Right atrium auricular region (tissue), 2 donors: ENCODE data around the gene TMEM69. TPM values are rescaled to one million over a fixed set of nuclear protein-coding genes. Genes with fewer than 3 reads are reported as not detected.
A peak's percentile ranks its signal among the peaks of the same experiment; 100 is the strongest.
"Not testable (repeated sequence)": the region's sequence is repeated elsewhere in the genome, so short reads cannot be mapped to it uniquely, and the experiment has no call there.

Source experiments
- DNase-seq: peaks from one replicate; pipeline ENCODE4 v3.0.0-alpha.2; 2019; ENCODE audit warnings: low spot score
- H3K27ac ChIP-seq, 2 donors: fragments of 200-600 bp; sonication (generic); 1 replicate in 1 of 2; 2 replicates in 1 of 2; pipeline ENCODE4 v1.5.1; 2016 to 2019
- H3K27me3 ChIP-seq, 2 donors: fragments of 200-600 bp; sonication (generic); one replicate each; pipeline versions ENCODE4 v1.5.1 to v1.6.0; 2017 to 2019
- H3K36me3 ChIP-seq: fragments of 200-600 bp; sonication (generic); one replicate; pipeline ENCODE4 v1.5.1; 2016
- H3K4me1 ChIP-seq, 2 donors: fragments of 200-600 bp; sonication (generic); one replicate each; pipeline versions ENCODE4 v1.5.1 to v1.6.0; 2017 to 2019
- H3K4me3 ChIP-seq, 2 donors: fragments of 200-600 bp; sonication (generic); 1 replicate in 1 of 2; 2 replicates in 1 of 2; pipeline ENCODE4 v1.5.1; 2017 to 2019; ENCODE audit warnings: mild to moderate bottlenecking in 1 of 2, moderate library complexity in 1 of 2
- H3K9me3 ChIP-seq, 2 donors: fragments of 200-600 bp; sonication (generic); one replicate each; pipeline ENCODE4 v1.5.1; 2019
- CTCF ChIP-seq, 2 donors: fragments of 200-600 bp; sonication (generic); IDR thresholded peaks; one replicate each; pipeline ENCODE4 v1.5.1; 2019; ENCODE audit warnings: antibody characterized with exemption in 2 of 2
- total RNA-seq, 2 donors: library from RNA; depleted of rRNA; stranded (reverse); fragments of >200 nt; gene quantifications; one replicate each; pipeline ENCODE4 v1.1.0, GENCODE V29; 2016

Gene TMEM69
- total RNA-seq, 2 donors from 2014 or later = 27.7 to 38.2 TPM

DNA sequence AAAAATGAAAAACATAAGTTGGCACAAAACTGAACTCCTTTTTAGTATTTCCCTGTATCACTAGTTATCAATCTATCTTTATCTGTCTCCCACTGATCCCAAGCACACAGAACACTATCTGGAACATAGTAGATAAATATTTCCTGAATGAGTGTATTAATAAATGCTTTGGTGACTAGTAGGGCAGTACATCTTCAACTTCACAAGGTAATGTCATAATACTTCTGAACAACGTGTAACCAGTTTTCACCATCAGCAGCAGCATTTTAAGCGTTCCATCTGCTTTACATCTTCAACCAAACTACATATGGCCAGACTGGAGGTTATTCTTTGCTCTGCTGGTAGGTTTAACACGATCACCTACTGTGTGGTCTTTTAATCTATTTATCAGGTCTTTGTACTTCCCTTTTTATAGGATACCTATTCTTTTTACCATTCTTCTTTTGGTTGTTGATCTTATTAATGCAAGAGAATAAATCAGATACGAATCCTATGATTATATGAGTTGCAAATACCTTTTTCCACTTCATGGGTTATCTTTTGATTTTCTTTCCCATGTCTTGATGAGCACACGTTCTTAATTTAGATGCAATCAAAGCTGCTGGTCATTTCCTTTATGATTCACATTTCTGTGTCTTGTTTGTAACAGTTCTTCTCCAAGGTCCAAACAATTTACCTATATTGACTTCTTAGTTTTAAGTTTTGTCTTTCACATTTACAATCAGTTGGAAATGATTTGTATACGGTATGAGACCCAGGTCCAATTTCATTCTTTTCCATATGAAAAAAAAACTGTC, 17.9 kb upstream of the TMEM69 start:
- no peak for TF ChIP-seq CTCF (IDR thresholded peaks at IDR 0.05)
- peaks cover 0 to 68% of the 10 kb centered on the region in 2 donors for H3K4me1 ChIP-seq
- no peak overlapping the region for H3K4me3 ChIP-seq

DNA sequence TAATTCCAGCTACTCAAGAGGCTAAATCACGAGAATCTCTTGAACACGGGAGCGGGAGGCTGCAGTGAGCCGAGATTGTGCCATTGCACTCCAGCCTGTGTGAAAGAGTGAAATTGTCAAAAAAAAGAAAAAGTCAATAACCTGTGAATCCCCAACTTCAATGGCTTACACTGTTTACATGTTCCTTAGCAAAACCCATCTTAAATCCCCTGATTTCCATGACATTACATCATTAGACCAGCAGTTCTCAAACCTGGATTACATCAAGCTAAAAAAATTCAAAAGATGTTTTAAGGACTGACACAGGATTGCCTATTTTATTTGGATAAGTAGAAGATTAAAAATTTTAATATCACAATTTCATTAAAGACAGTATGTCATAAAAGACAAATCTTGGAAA, 14.0 kb upstream of the TMEM69 start:
- Histone ChIP-seq H3K4me1 (peaks cover 2 to 79% of the 10 kb centered on the region in 2 donors), H3K27ac (peak overlapping the region; percentile 20 to 41)

More for the DNA sequence above, 17.9 kb upstream of the TMEM69 start:
- H3K36me3 ChIP-seq = no peaks in the 10 kb centered on the region
- DNase-seq = no peak
- no peaks in the 10 kb centered on the region for H3K9me3 ChIP-seq
- no peaks in the 10 kb centered on the region for H3K27me3 ChIP-seq
- no peak overlapping the region for H3K27ac ChIP-seq

DNA sequence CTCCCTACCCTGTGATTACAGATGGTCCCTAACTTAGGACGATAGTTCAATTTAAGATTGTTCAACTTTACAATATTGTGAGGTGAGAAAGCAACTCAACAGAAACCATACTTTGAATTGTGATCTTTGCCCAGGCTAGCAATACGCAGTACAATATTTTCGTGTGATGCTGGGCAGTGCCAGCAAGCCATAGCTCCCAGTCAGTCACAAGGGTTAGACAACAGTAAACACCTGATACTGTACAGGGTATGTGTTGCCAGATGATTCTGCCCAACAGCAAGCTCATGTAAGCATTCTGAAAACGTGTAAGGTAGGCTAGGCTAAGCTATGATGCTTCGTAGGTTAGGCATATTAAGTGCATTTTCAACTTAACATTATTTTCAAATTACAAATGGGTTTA, 13.5 kb upstream of the TMEM69 start:
- H3K27me3 ChIP-seq = no peaks in the 10 kb centered on the region
- no peak for TF ChIP-seq CTCF (IDR thresholded peaks at IDR 0.05)
- peak overlapping the region in 1 of 2 donors; percentile 41 for H3K27ac ChIP-seq
- no peak for DNase-seq
- no peaks in the 10 kb centered on the region for H3K9me3 ChIP-seq
- no peaks in the 10 kb centered on the region for H3K36me3 ChIP-seq
- H3K4me1 ChIP-seq = peaks cover 2 to 79% of the 10 kb centered on the region in 2 donors
- H3K4me3 ChIP-seq = no peak overlapping the region

More for the DNA sequence above, 14.0 kb upstream of the TMEM69 start:
- TF ChIP-seq CTCF (IDR thresholded peaks at IDR 0.05) = no peak
- Histone ChIP-seq H3K36me3 (no peaks in the 10 kb centered on the region), H3K4me3 (no peak overlapping the region), H3K27me3 (no peaks in the 10 kb centered on the region), H3K9me3 (no peaks in the 10 kb centered on the region)
- no peak for DNase-seq

DNA sequence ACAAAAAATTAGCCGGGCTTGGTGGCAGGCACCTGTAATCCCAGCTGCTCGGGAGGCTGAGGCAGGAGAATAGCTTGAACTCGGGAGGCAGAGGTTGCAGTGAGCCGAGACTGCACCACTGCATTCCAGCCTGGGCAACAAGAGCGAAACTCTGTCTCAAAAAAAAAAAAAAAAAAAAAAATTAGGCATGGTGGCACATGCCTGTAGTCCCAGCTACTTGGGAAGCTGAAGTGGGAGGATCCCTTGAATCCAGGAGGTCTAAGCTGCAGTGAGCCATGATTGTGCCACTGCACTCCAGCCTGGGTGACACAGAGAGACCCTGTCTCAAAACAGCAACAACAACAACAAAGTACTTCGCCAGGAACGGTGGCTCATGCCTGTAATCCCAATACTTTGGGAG, 11.4 kb upstream of the TMEM69 start:
- H3K9me3 ChIP-seq, DNase-seq, H3K4me3 ChIP-seq, H3K27me3 ChIP-seq, H3K36me3 ChIP-seq: not testable (repeated sequence)
- Histone ChIP-seq H3K4me1 (peaks cover 2 to 80% of the 10 kb centered on the region in 2 donors), H3K27ac (peak overlapping the region; percentile 5 to 77)

GRCh38 chr1:45677751-45678245, 10.2 kb upstream of the TMEM69 start:
- no peak for DNase-seq

More at GRCh38 chr1:45677751-45678245, 10.2 kb upstream of the TMEM69 start:
- peaks cover 2 to 80% of the 10 kb centered on the region in 2 donors for H3K4me1 ChIP-seq
- H3K4me3 ChIP-seq = no peak overlapping the region
- H3K27ac ChIP-seq = peak overlapping the region in 1 of 2 donors; percentile 77
- no peak for TF ChIP-seq CTCF (IDR thresholded peaks at IDR 0.05)
- no peaks in the 10 kb centered on the region for H3K27me3 ChIP-seq
- no peaks in the 10 kb centered on the region for H3K9me3 ChIP-seq
- no peaks in the 10 kb centered on the region for H3K36me3 ChIP-seq
